IPS-NIHi7 (cell line): ENCODE results near the gene MT1B.
"Not testable (repeated sequence)": the region's sequence is repeated elsewhere in the genome, so short reads cannot be mapped to it uniquely, and the experiment has no call there.

Experiments
- DNase-seq: peaks from one replicate; pipeline ENCODE4 v3.0.0; 2012; ENCODE audit warnings: mixed read lengths; ENCODE audit errors: extremely low spot score

MT1B gene

DNA sequence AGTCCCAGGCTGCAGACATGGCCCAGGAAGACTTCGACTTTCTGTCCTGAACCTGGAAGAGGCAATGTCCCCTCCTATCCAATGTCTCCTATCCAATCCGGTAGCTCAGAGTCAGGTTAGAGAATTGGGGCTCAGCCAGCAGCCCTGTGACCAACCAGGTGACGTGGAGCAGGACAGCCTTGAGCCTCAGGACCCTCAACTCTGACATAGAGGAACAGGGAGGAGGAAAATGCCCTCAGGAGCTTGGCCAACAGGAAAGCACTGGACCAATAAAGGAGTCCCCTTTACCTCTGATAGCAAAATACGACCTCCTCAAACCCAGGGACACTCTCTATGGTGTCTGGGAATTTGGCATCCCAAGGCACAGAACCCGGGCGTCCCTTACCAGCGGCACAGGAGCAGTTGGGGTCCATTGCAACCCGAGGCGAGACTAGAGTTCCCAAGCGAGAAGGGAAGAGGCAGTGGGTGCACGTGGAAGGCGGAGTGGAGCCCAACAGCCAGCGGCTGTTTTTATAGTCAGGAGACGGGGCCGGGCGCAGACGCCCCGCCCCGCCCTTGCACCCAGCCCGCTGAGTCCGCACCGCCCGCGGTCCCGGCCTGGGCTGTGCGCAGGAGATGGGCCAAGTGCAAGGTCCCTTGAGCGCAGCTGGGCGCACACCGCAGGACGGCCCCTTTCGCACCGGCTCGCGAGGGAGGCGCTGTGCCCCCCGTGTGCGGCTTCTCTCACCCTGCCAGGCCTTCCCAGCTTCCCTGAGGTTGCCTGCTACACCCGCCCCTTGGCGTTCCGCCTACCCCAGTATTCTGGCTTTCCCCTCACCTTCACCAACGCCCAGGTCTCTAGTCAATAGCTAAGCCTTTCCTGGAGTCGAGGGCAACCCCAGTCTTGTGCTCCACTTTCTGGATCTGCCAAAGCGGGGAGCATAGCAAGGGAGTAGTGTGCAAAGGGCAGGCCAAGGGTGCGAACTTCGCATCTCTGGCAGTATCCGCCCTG is 16.2 kb downstream of the MT1B start, which contains the start of gene MT1G:
Gene MT1G, minus strand, starts transcription at position 485 of the 991 bp plus-strand sequence. Its CDS starts 72 bp downstream, at position 413.
- no peak for DNase-seq

DNA sequence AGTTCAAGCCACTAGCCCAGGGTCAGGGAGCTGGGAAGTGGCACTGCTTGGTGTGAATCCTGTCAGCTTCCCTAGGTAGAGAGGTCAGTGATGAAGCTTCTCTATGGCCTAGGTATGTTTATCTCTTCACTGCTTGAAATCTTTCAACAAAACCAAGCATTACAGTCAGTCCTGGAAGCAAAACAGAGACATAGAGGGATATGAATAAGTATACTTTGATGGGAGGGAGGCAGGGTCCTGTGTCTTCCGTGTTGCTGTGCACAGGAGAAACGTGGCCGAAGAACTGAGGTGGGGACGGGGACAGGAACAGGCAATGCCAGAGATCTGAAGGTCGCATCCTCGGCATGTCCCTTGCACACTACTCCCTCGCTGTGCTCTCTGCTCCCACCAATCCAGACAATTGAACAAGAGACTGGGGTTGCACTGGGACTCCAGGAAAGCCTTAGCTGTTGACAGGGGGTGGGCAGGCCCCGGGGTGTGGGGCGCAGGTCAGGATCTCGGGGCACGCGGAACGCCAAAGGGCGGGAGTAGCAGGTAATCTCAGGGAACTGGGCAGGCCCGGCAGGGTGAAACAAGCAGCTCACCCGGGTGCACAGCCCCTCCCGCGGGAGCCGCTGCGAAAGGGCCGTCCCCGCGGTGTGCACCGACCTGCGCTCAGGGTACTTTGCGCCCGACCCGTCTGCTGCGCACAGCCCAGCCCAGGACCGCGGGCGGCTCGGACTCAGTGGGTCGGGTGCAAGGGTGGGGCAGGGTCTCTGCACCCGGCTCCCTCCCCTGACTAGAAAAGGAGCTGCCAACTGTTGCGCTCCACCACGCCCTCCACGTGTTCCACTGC is 17.5 kb downstream of the MT1B start, which contains the start of gene MT1H:
Gene MT1H, plus strand, starts transcription at position 810 of the 835 bp plus-strand sequence. CDS start 71 bp downstream, outside the sequence.
- no peak for DNase-seq

DNA sequence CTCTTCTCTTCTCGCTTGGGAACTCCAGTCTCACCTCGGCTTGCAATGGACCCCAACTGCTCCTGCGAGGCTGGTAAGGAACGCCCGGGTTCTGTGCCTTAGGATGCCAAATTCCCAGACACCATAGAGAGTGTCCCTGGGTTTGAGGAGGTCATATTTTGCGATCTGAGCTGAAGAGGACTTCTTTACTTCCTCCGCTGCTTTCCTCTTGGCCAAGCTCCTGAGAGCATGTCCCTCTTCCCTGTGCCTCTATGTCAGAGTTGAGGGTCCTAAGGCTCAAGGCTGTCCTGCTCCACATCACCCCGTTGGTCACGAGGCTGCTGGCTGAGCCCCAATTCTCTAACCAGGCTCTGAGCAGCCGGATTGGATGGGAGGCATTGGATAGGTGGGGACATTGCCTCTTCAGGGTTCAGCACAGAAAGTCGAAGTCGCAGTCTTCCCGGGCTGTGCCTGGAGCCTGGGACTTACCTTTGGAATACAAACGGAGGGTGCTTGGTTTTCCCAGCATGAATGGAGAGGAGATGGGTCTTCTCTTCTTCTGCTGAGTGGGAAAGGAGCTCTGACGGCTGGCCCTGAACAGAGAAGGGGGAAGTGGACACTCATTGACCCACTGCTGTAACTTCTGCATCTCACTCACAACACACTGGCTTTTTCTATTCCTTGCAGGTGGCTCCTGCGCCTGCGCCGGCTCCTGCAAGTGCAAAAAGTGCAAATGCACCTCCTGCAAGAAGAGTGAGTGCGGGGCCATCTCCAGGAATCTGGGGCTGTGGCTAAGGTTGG is 18.3 kb downstream of the MT1B start:
- no peak for DNase-seq

DNA sequence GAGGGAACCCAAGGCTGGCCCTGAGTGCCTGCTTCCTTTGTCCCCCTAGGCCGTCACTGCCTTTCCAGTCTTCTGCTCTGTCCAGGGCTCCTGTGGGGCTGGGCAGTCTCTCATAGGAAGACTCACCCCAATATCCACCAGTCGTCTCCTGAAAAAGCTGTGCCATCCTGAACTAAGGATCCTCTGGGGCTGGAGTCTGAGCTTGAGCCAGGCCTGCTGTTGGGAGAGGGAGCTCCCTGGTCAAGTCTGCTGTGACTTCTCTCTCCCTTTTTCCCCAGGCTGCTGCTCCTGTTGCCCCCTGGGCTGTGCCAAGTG is 18.9 kb downstream of the MT1B start:
- no peak for DNase-seq

DNA sequence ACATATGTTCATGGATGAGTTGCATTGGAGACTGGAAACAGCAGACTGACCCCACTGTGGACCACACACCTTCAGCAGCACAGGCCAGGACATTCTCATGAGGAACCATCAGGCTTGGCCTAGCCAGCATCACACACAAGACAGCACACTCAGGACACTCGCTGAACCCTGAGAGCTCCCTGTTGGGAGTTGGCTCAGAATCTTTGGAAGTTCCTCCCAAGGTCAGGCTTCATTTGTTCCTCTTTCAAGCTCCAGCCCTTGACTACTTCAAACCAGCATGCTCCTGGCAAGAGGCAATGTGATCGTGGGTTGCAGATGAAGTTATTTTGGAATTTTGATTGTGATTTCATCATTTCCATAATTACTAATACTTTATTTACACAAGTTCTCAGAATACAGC is 20.0 kb downstream of the MT1B start:
- not testable (repeated sequence) for DNase-seq

DNA sequence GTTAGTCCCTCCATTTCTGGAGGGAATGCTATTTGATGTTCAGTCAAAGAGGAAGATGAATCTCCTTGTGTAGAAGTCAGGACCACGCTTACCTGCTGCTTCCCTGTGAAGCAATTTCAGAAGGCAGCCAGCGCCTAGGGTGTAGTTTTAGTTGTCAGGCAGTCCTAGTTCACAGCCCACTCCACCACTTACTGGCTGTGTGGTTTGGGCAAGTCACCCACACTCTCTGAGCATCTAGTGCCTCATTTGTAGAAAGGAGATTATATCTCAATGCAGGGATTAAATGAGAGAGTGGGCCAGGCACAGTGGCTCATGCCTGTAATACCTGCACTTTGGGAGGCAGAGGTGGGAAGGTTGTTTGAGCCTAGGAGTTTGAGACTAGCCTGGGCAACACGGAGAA is 20.5 kb downstream of the MT1B start:
- not testable (repeated sequence) for DNase-seq

DNA sequence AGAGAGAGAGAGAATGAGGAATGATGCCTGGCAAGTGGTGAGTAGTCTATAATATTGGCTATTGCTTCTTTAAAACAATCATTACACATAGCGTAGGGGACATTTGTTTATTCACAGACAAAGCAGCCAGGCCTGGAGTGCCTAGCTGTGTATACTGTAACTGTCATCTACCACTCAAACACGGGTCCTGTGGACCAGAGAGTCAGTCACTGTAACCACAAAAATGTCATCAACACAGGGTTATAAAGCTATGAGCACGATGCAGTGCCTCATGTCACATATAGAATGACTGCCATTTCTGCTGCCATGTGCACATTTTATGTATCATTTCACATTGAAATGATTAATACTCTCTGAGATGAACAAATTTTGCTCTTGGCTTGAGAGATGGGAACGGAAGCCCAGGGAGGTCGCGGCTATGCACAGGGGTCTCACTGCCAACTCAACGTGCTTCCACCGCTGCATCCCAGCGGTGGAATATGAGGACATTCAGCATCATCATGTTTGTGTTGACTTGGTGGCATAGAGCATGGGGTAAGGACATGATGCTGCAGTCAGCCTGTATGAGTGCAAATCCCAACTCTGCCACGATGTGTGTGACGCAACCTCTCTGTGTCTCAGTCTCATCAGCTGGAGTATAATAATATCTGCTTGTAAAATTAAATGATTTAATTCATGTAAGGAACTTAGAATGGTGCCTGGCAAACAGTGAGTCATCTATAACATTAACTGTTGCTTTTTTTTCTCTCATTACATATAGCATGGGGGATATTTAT is 21.3 kb downstream of the MT1B start:
- no peak for DNase-seq

DNA sequence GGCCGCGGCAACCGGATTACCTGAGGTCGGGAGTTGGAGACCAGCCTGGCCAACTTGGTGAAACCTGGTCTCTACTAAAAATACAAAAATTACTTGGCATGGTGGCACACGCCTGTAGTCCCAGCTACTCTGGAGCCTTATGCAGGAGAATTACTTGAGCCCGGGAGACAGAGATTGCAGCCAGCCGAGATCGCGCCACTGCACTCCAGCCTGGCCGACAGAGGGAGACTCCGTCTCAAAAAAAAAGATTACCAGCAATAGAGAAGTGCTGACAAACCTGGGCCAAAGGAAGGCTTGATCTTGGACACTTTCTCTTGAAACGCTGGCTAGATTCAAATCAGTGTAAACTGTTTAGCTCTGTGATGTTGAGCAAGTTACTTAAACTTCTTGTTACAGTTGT is 22.2 kb downstream of the MT1B start:
- no peak for DNase-seq

DNA sequence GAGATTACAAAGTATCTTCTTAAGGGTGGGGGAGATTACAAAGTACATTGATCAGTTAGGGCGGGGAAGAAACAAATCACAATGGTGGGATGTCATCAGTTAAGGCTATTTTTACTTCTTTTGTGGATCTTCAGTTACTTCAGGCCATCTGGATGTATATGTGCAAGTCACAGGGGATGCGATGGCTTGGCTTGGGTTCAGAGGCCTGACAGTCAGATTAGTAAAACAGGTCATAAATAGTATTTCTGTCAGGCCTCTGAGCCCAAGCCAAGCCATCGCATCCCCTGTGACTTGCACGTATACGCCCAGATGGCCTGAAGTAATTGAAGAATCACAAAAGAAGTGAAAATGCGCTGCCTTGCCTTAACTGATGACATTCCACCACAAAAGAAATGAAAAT is 22.9 kb downstream of the MT1B start:
- not testable (repeated sequence) for DNase-seq

DNA sequence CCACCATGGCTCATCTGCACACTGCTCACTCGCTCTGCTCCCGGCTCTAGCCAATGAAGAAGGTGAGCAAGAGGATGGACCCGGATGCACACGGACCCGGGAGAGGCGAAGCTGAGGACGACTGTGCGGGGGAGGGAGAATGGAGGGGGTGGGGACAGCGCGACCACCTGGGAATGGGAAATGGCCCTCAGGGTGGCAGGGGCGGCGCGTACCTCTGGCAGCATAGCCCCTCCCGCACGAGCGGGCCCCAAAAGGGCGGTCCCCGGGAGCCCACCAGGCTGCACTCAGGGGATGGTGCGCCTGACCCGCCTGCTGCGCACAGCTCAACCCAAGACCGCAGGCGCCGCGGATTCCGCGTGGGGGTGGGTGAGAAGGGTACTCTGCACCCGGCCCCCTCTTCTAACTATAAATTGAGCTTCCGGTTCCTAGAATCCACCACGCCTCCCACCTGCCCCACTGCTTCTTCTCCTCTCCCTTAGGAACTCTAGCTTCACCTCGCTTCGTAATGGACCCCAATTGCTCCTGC is 24.1 kb downstream of the MT1B start:
- DNase-seq: no peak

DNA sequence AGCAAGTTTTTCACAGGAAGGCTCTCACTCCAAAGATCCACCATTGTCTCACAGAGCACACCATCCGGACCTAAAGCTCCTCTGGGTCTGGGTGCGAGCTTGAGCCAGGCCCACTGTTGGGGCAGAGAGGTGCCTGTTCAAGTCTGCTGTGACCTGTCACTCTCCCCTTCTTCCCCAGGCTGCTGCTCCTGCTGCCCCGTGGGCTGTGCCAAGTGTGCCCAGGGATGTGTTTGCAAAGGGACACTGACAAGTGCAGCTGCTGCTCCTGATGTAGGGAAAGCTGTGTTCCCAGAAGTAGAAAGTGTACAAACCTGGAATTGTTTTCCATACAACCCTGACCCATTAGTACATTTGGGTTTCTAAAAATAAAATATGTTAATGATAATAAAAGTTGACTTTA is 25.8 kb downstream of the MT1B start:
- no peak for DNase-seq

DNA sequence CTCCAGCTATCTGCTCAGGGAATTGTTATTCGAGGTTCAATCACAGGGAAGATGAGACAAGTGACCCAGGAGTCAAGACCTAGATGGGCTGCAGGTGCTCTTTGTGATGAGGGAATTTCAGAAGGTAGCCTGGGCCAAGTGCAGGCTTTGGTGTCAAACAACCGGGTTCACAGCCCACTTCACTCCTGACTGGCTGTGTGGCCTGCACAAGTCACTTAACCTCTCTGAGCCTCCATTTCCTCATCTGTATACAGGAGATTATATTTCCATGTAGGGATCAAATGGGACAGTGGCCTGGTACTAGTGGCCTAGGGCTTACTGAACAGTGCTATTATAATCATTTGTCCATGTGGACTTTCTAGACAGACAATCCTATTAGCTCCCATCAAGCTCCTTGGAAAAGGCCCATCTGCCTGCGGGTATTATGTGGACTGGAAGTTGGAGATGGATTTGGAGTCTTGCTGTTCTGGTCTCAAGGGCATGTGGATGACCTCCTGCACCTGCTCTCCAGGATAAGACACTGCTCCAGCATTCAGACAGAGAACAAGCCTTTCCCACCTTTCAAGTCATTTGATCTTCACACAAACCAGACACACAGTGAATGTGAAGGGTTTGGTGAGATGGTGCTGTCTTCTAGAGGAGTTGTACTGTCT is 27.5 kb downstream of the MT1B start:
- no peak for DNase-seq

DNA sequence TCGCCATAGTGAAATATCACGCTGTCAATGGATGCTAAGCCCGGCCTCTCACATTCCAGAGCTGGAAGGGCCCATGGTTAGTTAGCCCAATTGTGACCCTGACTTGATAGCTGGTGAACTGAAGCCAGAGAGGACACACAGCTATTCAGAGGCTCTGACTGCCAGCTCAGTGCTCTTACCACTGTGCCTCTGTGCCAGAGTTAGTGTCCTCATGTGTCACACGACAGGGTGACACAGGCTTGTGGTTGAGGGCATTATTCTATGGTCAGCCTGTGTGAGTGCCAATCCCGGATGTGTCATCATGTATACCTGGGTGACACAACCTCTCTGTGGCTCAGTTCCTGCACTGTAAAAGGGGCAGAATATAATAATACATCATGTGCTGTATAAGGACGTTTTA is 28.1 kb downstream of the MT1B start:
- no peak for DNase-seq

DNA sequence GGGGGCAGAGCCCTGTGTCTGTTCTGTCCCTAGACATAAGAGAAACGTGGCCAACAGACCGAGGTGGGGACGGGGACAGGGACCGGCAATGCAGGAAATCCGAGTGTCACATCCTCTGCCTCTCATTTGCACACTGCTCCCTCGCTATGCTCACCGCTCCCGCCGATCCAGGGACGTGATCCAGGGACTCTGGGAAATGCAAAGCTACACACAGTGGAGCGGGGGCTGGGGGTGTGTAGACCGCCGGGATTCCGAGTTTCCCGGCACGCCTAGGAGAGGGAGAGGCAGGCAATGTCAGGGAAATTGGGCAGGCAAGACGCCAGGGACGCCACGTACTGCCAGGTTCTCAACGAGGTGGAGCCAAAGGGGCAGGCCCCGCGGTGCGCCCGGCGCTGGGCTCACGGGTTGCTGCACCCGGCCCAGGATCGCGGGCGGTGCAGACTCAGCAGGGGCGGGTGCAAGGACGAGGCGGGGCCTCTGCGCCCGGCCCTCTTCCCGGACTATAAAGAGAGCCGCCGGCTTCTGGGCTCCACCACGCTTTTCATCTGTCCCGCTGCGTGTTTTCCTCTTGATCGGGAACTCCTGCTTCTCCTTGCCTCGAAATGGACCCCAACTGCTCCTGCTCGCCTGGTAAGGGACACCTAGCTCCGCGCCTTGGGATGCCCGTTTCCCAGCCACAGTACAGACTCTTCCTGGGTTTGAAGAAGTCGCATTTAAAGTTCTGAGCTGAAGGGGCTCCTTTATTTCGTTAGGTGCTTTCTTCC is 30.4 kb downstream of the MT1B start, which contains the start of gene MT1X:
Gene MT1X, plus strand, starts transcription at position 532 of the 764 bp plus-strand sequence. Its CDS starts 71 bp downstream, at position 603.
- peak; percentile 89 for DNase-seq

DNA sequence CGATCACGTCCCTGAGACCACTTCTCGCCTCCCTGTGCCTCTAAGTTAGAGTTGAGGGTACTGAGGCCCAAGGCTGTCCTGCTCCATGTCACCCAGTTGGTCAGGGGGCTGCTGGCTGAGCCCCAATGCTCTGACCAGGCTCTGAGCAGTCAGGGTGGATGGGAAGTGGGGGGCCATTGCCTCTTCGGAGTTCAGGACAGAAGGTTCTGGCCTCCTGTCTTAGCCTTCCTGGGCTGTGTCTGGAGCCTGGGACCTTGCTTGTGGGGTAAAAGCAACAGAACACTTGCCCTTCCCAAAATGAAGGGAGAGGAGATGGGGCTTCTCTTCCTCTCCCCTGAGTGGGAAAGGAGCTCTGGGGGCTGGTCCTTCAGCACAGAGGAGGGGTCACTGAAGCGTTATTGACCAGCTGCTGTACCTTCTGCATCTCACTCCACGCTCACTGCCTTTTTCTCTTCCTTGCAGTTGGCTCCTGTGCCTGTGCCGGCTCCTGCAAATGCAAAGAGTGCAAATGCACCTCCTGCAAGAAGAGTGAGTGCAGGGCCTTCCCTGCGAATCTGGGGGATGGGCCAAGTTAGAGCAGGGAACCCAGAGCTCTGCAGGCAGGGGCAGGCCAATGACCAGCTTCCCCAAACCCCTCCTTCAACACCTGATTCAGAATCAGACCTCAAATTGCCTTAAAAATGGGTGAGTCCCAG is 31.2 kb downstream of the MT1B start:
- no peak for DNase-seq

DNA sequence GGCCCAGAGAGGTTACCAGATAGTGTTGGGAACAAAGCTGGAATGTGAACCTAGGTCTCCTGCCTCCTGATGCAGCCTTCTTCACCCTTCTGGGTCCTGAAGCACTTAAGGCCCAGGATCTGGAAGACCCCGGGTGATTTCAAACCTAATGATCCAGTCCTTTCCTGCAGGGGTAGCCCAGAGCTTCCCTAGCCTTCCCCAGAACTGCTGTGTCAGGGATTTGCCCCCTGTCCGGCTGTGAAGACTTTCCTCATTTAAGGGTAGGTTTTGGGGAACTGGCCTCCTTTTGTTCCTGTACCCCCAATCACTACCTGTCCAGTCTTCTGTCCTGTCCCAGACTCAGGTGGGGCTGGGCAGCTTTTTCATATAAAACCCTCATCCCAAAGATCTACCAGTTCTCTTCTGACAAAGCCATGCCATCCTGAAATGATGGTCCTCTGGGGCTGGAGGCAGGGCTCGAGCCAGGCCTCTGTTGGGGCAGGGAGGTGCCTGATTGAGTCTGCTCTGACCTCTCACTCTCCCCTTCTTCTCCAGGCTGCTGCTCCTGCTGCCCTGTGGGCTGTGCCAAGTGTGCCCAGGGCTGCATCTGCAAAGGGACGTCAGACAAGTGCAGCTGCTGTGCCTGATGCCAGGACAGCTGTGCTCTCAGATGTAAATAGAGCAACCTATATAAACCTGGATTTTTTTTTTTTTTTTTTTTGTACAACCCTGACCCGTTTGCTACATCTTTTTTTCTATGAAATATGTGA is 31.9 kb downstream of the MT1B start:
- DNase-seq: no peak

DNA sequence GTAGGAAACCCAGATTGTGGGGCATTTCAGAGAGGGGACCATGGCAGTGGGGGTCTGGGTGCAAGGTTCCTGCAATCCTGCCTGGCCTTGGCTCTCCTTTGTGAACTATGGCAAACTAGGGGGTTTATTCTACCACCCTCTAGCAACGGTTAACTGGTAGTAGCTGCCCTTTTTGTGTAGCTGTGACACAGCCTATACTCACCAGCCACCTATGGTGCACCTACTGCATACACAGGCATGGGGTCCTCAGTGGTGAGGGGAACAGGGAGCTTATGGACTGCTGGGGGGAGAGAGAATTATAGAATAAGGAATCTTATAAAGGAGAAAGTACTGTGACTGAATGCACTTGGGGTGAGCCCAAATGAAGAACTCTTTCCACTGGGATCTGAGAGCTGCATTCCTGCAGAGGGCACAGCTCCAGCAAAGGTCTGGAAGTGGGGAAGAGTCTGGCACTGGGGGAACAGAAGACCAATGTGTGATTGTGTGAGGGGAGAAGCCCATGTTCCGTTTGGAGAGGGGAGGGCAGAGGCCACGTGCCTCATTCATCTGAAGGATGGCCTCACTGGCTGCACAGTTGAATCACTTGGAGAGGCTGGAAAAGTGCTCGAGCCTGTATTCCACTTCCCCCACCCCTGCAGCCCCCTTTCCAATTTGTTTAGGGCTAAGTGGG is 32.7 kb downstream of the MT1B start:
- DNase-seq: no peak
